Left cardiac atrium (tissue), 4 donors: ENCODE results near the gene KRTAP23-1. TPM values are rescaled to one million over a fixed set of nuclear protein-coding genes. Genes with fewer than 3 reads are reported as not detected.

Experiments
- ATAC-seq, 2 donors: fragments of 200-7000 bp; cut with Tn5 transposase; one replicate each; pipeline ENCODE4 v1.9.1; 2020; ENCODE audit warnings: mild to moderate bottlenecking in 2 of 2, moderate library complexity in 2 of 2
- DNase-seq: peaks from one replicate; pipeline ENCODE4 v3.0.0-alpha.2; 2020
- intact Hi-C, 2 donors: fragments of 100-400 bp; cut with DNase I; formaldehyde crosslinking; loops; one replicate each; pipeline versions ENCODE4 v1.14.1 to v1.15.1; 2022 to 2023
- microRNA-seq, 2 donors: library from miRNA; unstranded; fragments of <30 nt; microRNA quantifications; one replicate each; pipeline ENCODE4 v1.2.0, GENCODE V29; 2020
- total RNA-seq, 2 donors: library from RNA; stranded (reverse); fragmentation: NEBNext Ultra II Directional; extraction: Animal tissue kit (Norgen Biotek cat#: 25700); gene quantifications; one replicate each; pipeline ENCODE4 v1.2.1, GENCODE V29; 2021
- donor health status: DM: no; HTN: yes; CAD: no.
- donor health status: DM: no; HTN: yes; CAD: no; lungs with severe emphysema.
- donor health status: DM: yes; HTN: yes; CAD: no.
- donor health status: Dilated cardiomyopathy.

KRTAP23-1 gene
- total RNA-seq, 2 donors from 2014 or later, result not detected

GRCh38 chr21:30326390-30326789 is 22.0 kb downstream of the KRTAP23-1 start:
- DNase-seq, result no peak
- intact Hi-C loops, result no loop called here
- ATAC-seq, result no peak

GRCh38 chr21:30320215-30320614 is 28.2 kb downstream of the KRTAP23-1 start, which contains the start of gene KRTAP26-1:
Gene KRTAP26-1, minus strand, starts transcription at chr21:30320315. Its CDS starts 280 bp downstream, at chr21:30320035.
- no peak for ATAC-seq
- intact Hi-C loops, result no loop called here
- no peak for DNase-seq

DNA sequence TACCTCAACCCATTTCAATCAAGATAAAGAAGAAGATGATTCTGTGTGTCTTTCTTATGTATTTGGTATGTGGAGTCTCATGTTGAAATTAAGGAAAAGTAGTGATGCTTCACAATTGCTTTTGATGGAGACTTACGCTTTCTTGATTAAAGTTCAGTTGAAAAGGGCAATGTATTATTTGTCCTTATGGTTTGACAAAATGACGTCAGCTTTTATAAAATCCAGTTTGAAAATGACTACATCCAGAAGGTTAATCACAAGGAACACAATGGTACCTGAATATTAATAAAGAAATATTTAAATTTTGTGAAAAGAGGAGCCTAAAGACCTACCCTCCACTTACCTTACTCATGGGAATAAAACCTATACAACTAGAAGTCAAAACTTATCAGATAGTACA is 32.7 kb downstream of the KRTAP23-1 start:
- no peak for ATAC-seq
- intact Hi-C loops, result no loop called here
- no peak for DNase-seq

- DNase-seq (no peak), ATAC-seq (no peak)
- intact Hi-C loops, result no loop called here
These were observed 41.5 kb downstream of the KRTAP23-1 start for GRCh38 chr21:30306884-30307283.

- intact Hi-C loops, result no loop called here
- DNase-seq (no peak), ATAC-seq (no peak)
These were observed 43.3 kb downstream of the KRTAP23-1 start for GRCh38 chr21:30305136-30305535.

Small RNAs within 50 kb of the gene (microRNA-seq; reads per million reads assigned to microRNA genes)
- 0 reads per million in 2 donors for gene MIR4327

Other genes with a start within 250 kb of the KRTAP23-1 start
- not detected for gene CLDN17, start 181.8 kb downstream of the KRTAP23-1 start, total RNA-seq
- not detected for gene CLDN8, start 132.5 kb downstream of the KRTAP23-1 start, total RNA-seq
- gene KRTAP24-1, start 65.7 kb downstream of the KRTAP23-1 start, total RNA-seq, result not detected
- gene KRTAP25-1, start 59.1 kb downstream of the KRTAP23-1 start, total RNA-seq, result not detected
- not detected for gene KRTAP26-1, start 28.3 kb downstream of the KRTAP23-1 start, total RNA-seq
- not detected for gene KRTAP27-1, start 10.9 kb downstream of the KRTAP23-1 start, total RNA-seq
- not detected for gene KRTAP13-2, start 23.7 kb upstream of the KRTAP23-1 start, total RNA-seq
- not detected for gene KRTAP13-1, start 47.4 kb upstream of the KRTAP23-1 start, total RNA-seq
- gene KRTAP13-3, start 77.3 kb upstream of the KRTAP23-1 start, total RNA-seq, result not detected
- not detected for gene KRTAP13-4, start 81.6 kb upstream of the KRTAP23-1 start, total RNA-seq
- gene KRTAP15-1, start 91.7 kb upstream of the KRTAP23-1 start, total RNA-seq, result not detected
- not detected for gene KRTAP19-1, start 131.8 kb upstream of the KRTAP23-1 start, total RNA-seq
- not detected for gene KRTAP19-2, start 138.8 kb upstream of the KRTAP23-1 start, total RNA-seq
- not detected for gene KRTAP19-3, start 143.4 kb upstream of the KRTAP23-1 start, total RNA-seq
- not detected for gene KRTAP19-4, start 148.6 kb upstream of the KRTAP23-1 start, total RNA-seq
- not detected for gene KRTAP19-5, start 153.5 kb upstream of the KRTAP23-1 start, total RNA-seq
- gene KRTAP19-6, start 193.3 kb upstream of the KRTAP23-1 start, total RNA-seq, result not detected
- gene KRTAP19-7, start 212.7 kb upstream of the KRTAP23-1 start, total RNA-seq, result not detected
- gene KRTAP22-2, start 241.8 kb upstream of the KRTAP23-1 start, total RNA-seq, result not detected
- gene KRTAP6-3, start 243.8 kb upstream of the KRTAP23-1 start, total RNA-seq, result not detected